Endothelial cell of umbilical vein (primary cell): Measurements from ENCODE around the gene SKAP1. TPM values are rescaled to one million over a fixed set of nuclear protein-coding genes. Genes with fewer than 3 reads are reported as not detected.

ENCODE experiments used
- BruUV-seq: library from RNA; stranded (reverse); fragments of 400-500 nt; replicated peaks from 2 replicates; lab custom pipeline; 2021; lab: Mats Ljungman, UMichigan
- CTCF ChIA-PET: fragments of 300-600, 350-600 bp; sonication (Branson Sonifier 250); formaldehyde crosslinking; loops from one replicate; lab custom pipeline; 2021; ENCODE audit warnings: antibody characterized with exemption, inconsistent platforms; lab: Charles Lee
- POLR2A ChIA-PET: fragments of 300-600, 350-600 bp; sonication (Branson Sonifier 250); formaldehyde crosslinking; loops from one replicate; lab custom pipeline; 2021; ENCODE audit warnings: antibody characterized with exemption, inconsistent platforms; lab: Charles Lee
- DNase-seq: peaks from one replicate; pipeline ENCODE4 v3.0.0-alpha.2; 2011; ENCODE audit warnings: low read depth, low spot score
- FAIRE-seq: peaks from 2 replicates; lab custom pipeline; 2011; peaks lifted over from hg19 to GRCh38; lab: Jason Lieb, UNC
- H2AFZ ChIP-seq: 2 replicates; pipeline ENCODE4 v1.6.0; 2012; ENCODE audit warnings: low read depth, low read length, control low read depth, inconsistent platforms
- H3K27ac ChIP-seq: 2 replicates; pipeline ENCODE4 v1.5.1; 2011; ENCODE audit warnings: low read depth, mild to moderate bottlenecking, control low read depth, low read length, moderate library complexity; ENCODE audit not compliant: insufficient read depth
- H3K27me3 ChIP-seq, 2 experiments: 2 replicates each; pipeline versions ENCODE4 v1.6.0 to v1.6.1; 2011; ENCODE audit warnings: low read length in 2 of 2, mixed read lengths in 1 of 2; ENCODE audit not compliant: control insufficient read depth in 2 of 2, insufficient read depth in 2 of 2
- H3K36me3 ChIP-seq, 2 experiments: 2 replicates in 1 of 2; 3 replicates in 1 of 2; pipeline ENCODE4 v1.5.1; 2011; ENCODE audit warnings: low read length in 2 of 2, mild to moderate bottlenecking in 1 of 2, moderate library complexity in 1 of 2; ENCODE audit not compliant: control insufficient read depth in 2 of 2, insufficient read depth in 2 of 2; ENCODE audit errors: extremely low read depth in 1 of 2
- H3K4me1 ChIP-seq: 3 replicates; pipeline ENCODE4 v1.5.1; 2011; ENCODE audit warnings: mild to moderate bottlenecking, low read length; ENCODE audit not compliant: control insufficient read depth, insufficient read depth; ENCODE audit errors: extremely low read depth
- H3K4me2 ChIP-seq: 2 replicates; pipeline ENCODE4 v1.6.1; 2011; ENCODE audit warnings: low read length, control low read depth, mixed read lengths; ENCODE audit not compliant: insufficient read depth
- H3K4me3 ChIP-seq, 3 experiments: fragments of 200-600 bp in 1 of 3; sonication (generic), shearing (Covaris generic) in 1 of 3; replicated peaks in 1 of 3; 2 replicates each; pipeline ENCODE4 v1.5.1; 2011 to 2016; ENCODE audit warnings: control low read depth in 3 of 3, low read length in 3 of 3, mild to moderate bottlenecking in 2 of 3, inconsistent platforms in 1 of 3, low read depth in 1 of 3, moderate library complexity in 1 of 3; ENCODE audit not compliant: insufficient read depth in 1 of 3
- H3K79me2 ChIP-seq: 2 replicates; pipeline ENCODE4 v1.6.0; 2012; ENCODE audit warnings: low read length, inconsistent platforms; ENCODE audit not compliant: control insufficient read depth, insufficient read depth
- H3K9ac ChIP-seq: replicated peaks from 2 replicates; pipeline ENCODE3; 2011; ENCODE audit warnings: low read length, control low read depth; ENCODE audit not compliant: insufficient read depth; ENCODE audit errors: extremely low read depth
- H3K9me1 ChIP-seq: replicated peaks from 3 replicates; pipeline ENCODE4 v1.6.0; 2011; ENCODE audit warnings: mild to moderate bottlenecking, low read length; ENCODE audit not compliant: control insufficient read depth, insufficient read depth; ENCODE audit errors: extremely low read depth
- H3K9me3 ChIP-seq: replicated peaks from 2 replicates; pipeline ENCODE4 v1.5.1; 2012; ENCODE audit warnings: low read length, inconsistent platforms; ENCODE audit not compliant: control insufficient read depth, insufficient read depth
- H4K20me1 ChIP-seq: replicated peaks from 2 replicates; pipeline ENCODE3; 2011; ENCODE audit warnings: mild to moderate bottlenecking, low read length; ENCODE audit not compliant: control insufficient read depth, insufficient read depth; ENCODE audit errors: extremely low read depth
- CTCF ChIP-seq, 2 donors: IDR thresholded peaks; 1 replicate in 1 of 2; 2 replicates in 1 of 2; pipeline ENCODE4 v1.5.1; 2011; ENCODE audit warnings: low read length in 2 of 2, mild to moderate bottlenecking in 2 of 2, moderate library complexity in 2 of 2, control low read depth in 1 of 2, inconsistent platforms in 1 of 2, low read depth in 1 of 2; ENCODE audit not compliant: insufficient read depth in 1 of 2; ENCODE audit errors: extremely low read depth in 1 of 2
- EZH2 ChIP-seq: IDR thresholded peaks from 2 replicates; pipeline ENCODE4 v1.6.1; 2012; ENCODE audit warnings: borderline replicate concordance, low read depth, mild to moderate bottlenecking, moderate library complexity, low read length, inconsistent platforms; ENCODE audit not compliant: severe bottlenecking
- FOS ChIP-seq: IDR thresholded peaks from 2 replicates; pipeline ENCODE4 v1.6.1; 2011; ENCODE audit warnings: mild to moderate bottlenecking, low read length, moderate library complexity, borderline replicate concordance; ENCODE audit not compliant: insufficient read depth
- GATA2 ChIP-seq: IDR thresholded peaks from 2 replicates; pipeline ENCODE4 v1.7.0; 2011; ENCODE audit warnings: low read depth, mild to moderate bottlenecking, moderate library complexity, mixed read lengths, low read length; ENCODE audit not compliant: insufficient read length, insufficient read depth
- JUN ChIP-seq: IDR thresholded peaks from 2 replicates; pipeline ENCODE4 v1.6.1; 2011; ENCODE audit warnings: borderline replicate concordance, low read depth; ENCODE audit not compliant: insufficient read length, insufficient read depth
- MAX ChIP-seq: IDR thresholded peaks from 2 replicates; pipeline ENCODE4 v1.6.1; 2011; ENCODE audit not compliant: insufficient read depth, insufficient read length
- MYC ChIP-seq: IDR thresholded peaks from one replicate; pipeline ENCODE4 v1.6.1; 2011; ENCODE audit warnings: mild to moderate bottlenecking, low read depth, low read length
- POLR2A ChIP-seq: IDR thresholded peaks from 2 replicates; pipeline ENCODE4 v1.6.1; 2012; ENCODE audit warnings: low read depth, mild to moderate bottlenecking, control low read depth, low read length
- POLR2AphosphoS5 ChIP-seq: IDR thresholded peaks from 2 replicates; pipeline ENCODE4 v1.6.1; 2012; ENCODE audit warnings: low read depth, mild to moderate bottlenecking, control low read depth, low read length, moderate library complexity; ENCODE audit not compliant: insufficient read depth
- dilution Hi-C: fragments of 300-500 bp; cut with MboI; formaldehyde crosslinking; loops from one replicate; pipeline ENCODE4 v1.15.0; 2019; ENCODE audit warnings: low sequenced_read_pairs; ENCODE audit not compliant: extremely low pct_ligation_motif_present
- intact Hi-C: fragments of 100-400 bp; cut with micrococcal nuclease; formaldehyde crosslinking; loops from one replicate; pipeline ENCODE4 v1.10.0; 2022
- polyA plus RNA-seq, 4 experiments: library from polyadenylated mRNA; depleted of rRNA in 3 of 4; stranded (reverse) in 3 of 4; unstranded in 1 of 4; fragments of >200 nt; gene quantifications; 2 replicates each; pipeline versions ENCODE4 v1.2.1 to v1.2.3, GENCODE V29; 2011 to 2012; ENCODE audit warnings: missing spikeins in 1 of 4
- total RNA-seq: library from RNA; stranded (reverse); gene quantifications from 2 replicates; pipeline ENCODE4 v1.2.3, GENCODE V29; 2021

SKAP1 gene
- total and polyA plus RNA-seq, 2 donors (not counting 3 experiments of a cell fraction or from before 2014, with no cell fraction given) = 0.75 TPM; not detected in 1

- Histone ChIP-seq H3K36me3 (no peaks in the 10 kb centered on the region), H3K9ac (no peak overlapping the region), H3K9me3 (no peaks in the 10 kb centered on the region), H4K20me1 (no peaks in the 10 kb centered on the region), H3K79me2 (no peaks in the 10 kb centered on the region), H3K27ac (no peak overlapping the region), H2AFZ (no peak overlapping the region), H3K9me1 (peaks cover 2% of the 10 kb centered on the region), H3K4me2 (no peak overlapping the region), H3K4me3 (no peak overlapping the region), H3K4me1 (no peaks in the 10 kb centered on the region), H3K27me3 (peaks cover 12 to 32% of the 10 kb centered on the region in 2 experiments)
- CTCF ChIA-PET = interaction anchor here (0.6 to 3.5 kb wide), 8 partner anchors 15 to 143 kb away, joined by 3 to 16 read pairs (median 4); no protein-coding TSS in a partner anchor
- intact Hi-C loops (no loop called here), dilution Hi-C loops (no loop called here)
- POLR2A ChIA-PET = no interaction called here
- no peak for TF ChIP-seq MAX
- TF ChIP-seq CTCF (IDR thresholded peaks at IDR 0.05; ENCODE audit: extremely low read depth in 1 of 2, insufficient read depth in 1 of 2, low read depth in 1 of 2, low read length in 2 of 2) = no peak
- no peak for TF ChIP-seq FOS
- no peak for TF ChIP-seq MYC
- no peak for TF ChIP-seq GATA2
- TF ChIP-seq POLR2AphosphoS5 = no peak
- no peak for TF ChIP-seq JUN
- TF ChIP-seq EZH2 = no peak
- no peak for TF ChIP-seq POLR2A
- DNase-seq (no peak), FAIRE-seq (no peak)
- BruUV-seq = no TSS peak
These were observed 41.9 kb upstream of the SKAP1 start for GRCh38 chr17:48471817-48472410.
